Fibroblast of upper back skin (primary cell): ENCODE results near the gene MAVS.

Source experiments
- DNase-seq: peaks from one replicate; pipeline ENCODE4 v3.0.0-alpha.2; 2013

MAVS gene

DNA sequence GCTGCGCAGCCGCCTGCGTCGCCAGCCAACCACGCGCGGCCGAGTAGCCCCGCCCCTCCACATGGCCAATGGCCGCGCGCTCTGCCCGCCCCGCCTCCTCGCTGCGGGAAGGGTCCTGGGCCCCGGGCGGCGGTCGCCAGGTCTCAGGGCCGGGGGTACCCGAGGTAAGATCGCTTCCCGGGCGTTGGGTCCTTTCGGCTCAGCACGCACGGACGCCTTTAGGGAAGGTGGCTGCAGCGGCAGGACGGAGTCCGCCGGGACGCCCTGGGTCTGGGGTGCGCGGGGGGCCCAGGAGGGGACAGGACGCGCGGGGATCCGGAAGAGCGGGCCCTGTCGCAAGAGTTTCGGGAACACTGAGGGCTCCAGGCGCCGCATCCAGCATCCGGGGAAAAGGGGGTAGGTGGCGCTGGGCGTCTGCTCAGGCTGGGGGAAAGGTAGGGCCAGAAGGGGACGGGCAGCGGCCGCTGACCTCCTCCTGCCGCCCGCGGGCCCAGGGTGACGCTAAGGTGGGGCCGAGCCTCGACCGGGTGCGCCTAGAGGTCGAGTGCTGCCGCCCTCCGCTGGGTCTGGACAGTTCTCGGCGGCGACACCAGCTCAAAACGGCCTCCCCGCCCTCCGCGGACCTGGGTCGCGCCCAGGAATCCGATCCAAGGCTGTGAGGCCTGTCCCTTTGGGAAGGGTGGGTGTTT lies at the start of gene MAVS:
Gene MAVS (plus strand): TSS at position 95 of the 689 bp plus-strand sequence. CDS start 7,791 bp downstream, outside the sequence.
- DNase-seq, result peak; percentile 73

- DNase-seq, result no peak
These were observed 49.4 kb upstream of the MAVS start for GRCh38 chr20:3797226-3797545.

- DNase-seq, result no peak
These were observed 48.9 kb upstream of the MAVS start for GRCh38 chr20:3797592-3798372.

DNA sequence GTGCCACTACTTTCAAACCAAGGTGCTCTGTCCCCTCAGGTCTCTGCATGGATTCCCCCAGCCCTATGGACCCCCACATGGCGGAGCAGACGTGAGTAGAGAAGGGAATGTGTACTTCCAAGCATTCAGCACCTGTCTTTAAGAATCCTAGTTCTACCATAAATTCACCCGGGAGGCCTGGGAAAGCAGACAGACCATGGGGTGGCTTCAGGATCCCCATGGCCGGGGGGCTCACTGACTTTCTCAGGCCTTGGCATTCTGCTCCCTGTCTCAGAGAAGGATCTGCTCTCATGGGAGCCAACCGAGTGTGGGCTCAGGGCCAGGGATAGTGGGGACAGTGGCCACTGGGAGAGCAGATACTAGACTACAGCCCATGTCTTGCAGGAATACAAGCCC lies 48.3 kb upstream of the MAVS start:
- no peak for DNase-seq

GRCh38 chr20:3798908-3799248 lies 47.8 kb upstream of the MAVS start:
- DNase-seq, result no peak

DNA sequence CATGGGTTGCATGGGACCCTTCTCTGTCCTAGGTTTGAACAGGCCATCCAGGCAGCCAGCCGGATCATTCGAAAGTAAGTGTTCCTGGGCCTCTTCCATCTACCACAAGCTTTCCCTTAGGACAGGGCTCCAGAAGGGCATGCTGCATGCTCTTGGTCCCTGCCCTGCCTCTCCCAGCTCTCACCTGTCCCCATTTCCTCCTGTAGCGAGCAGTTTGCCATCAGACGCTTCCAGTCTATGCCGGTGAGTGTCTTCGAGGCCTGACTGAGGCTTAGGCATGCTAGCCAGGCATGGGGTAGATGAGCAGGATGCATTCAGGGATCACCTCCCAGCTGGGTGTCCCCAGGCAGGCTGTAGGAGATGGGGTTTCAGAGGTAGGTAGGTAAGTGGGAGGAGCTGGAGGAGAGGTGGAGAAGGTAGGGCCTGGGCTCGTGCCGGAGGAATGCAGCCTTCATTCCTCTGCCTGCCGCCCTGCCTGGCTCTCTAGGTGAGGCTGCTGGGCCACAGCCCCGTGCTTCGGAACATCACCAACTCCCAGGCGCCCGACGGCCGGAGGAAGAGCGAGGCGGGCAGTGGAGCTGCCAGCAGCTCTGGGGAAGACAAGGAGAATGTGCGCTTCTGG lies 46.3 kb upstream of the MAVS start:
- DNase-seq, result no peak

GRCh38 chr20:3800878-3801260 lies 45.8 kb upstream of the MAVS start:
- no peak for DNase-seq

DNA sequence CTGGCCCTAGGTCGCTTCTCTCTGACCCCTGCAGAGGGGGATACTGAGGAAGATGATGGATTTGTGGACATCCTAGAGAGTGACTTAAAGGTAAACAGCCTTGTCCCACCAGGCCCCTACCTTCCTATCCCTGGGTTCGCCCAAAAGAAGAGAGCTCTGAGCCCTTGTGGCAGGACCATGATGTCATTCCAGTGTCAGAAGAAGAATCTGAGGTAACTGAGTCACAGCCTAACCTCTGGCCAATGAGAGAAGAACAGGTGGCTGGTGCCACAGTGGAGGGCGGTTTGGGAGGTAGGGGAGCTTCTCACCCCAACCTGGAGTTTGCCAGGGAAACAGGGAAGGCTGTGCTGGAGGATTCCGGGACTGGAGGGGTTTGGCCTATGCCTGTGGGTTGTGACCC lies 45.3 kb upstream of the MAVS start:
- no peak for DNase-seq

- no peak for DNase-seq
These were observed 44.8 kb upstream of the MAVS start for GRCh38 chr20:3801846-3802245.

DNA sequence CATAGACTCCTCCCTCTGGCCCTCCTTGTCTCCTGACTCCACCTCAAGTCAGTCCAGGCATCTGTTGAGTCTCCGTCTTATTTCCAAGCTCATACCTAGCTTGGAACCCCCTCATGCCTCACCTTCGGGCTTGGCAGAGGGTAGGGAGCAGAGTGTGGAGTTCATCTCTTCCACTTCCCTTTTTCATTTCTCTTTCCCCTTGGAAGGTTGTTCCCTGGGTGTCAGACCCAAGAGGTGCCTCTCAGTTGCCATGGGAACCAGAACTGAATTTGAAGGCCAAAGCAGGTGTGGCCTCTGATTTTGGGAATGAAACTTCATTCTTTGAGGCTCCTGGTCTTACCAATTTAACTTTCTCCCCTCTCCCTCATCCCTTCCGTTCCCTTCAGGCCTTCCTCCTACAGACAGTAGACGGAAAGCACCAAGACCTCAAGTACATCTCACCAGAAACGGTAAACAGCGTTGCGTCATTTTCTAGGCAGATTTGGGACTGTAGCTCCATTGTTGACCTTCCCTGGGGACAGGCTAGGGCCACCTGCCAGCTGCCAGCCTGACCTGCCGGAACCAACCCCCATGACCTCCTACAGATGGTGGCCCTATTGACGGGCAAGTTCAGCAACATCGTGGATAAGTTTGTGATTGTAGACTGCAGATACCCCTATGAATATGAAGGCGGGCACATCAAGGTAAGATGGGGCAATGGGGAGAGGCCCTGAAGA lies 44.0 kb upstream of the MAVS start:
- DNase-seq, result no peak

- DNase-seq, result no peak
These were observed 43.3 kb upstream of the MAVS start for GRCh38 chr20:3803289-3803688.

DNA sequence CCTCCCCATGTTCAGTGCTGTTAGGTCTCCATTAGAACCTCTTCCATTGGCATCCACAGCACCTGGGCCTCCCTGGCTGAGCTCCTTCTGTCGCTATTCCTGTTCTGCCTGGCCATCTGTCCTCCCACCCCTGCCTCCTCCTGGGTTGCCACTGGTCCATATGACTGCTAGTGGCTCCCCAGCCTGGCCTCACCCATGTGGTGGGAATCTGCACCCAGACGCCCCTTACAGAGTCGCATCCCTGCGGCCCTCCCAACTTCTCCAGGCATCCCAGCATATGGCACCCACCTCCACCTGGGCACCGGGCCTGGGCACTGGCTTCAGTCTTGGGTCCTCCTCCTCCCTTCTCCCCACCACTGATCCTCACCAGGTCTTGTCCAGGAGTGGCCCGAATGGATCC lies 42.8 kb upstream of the MAVS start:
- DNase-seq, result no peak

GRCh38 chr20:3804254-3804751 lies 42.3 kb upstream of the MAVS start:
- DNase-seq, result no peak

- DNase-seq, result no peak
These were observed 41.9 kb upstream of the MAVS start for GRCh38 chr20:3804781-3805180.

GRCh38 chr20:3808544-3808943 lies 38.1 kb upstream of the MAVS start:
- no peak for DNase-seq

DNA sequence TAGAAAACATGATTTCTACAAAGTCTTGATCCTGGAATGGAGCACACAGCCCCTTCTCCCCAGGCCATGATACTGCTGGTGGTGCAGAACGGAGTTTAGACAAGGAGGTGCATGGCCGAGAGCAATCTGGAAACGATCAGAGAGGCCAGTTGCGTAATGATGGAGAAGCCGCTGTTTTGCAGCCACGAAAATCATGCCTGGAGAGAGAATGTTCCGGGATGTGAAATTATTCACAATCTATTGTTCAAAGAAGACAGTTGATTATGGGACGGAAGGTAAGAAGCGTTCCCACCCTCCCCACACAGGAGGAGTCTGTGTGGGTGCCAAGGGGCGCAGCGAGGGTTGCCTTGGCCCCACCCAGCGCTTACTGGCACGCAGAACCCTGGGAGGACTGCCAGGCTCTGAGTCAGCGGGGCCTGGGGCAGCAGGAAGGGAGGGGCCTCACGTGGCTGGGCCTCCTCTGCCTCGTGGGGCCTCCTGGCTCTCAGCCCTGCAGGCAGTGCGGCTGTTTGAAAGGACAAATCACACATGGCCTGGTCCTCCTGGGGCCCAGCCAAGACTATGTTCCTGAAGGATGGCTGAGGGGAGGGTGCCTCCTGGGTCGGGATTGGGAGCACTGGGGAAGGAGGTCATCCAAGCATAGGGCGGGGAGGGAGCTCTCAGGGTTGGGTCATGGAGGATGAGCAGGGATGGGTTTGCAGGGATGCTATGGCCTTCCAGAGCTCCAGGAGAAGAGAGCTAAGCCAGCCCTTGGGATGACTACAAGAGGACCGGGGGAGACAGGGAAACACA lies 35.0 kb upstream of the MAVS start:
- DNase-seq, result peak; percentile 99

DNA sequence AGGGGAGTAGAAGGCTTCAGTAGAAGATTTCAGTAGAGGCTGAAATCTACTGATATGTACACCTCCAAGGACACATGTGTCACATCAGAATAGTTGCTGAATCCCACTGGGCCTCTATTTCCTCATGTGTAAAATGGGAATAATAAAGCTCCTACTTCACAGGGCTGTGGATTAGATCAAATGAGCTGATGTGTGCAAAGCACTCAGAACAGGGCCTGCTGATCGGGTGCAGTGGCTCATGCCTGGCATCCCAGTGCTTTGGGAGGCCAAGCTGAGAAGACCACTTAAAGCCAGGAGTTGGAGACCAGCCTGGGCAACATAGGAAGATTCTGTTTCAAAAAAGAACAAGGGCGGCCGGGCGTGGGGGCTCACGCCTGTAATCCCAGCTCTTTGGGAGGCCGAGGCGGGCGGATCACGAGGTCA lies 34.4 kb upstream of the MAVS start:
- no peak for DNase-seq

GRCh38 chr20:3812975-3813847 lies 33.4 kb upstream of the MAVS start:
- DNase-seq, result no peak

- DNase-seq, result no peak
These were observed 32.6 kb upstream of the MAVS start for GRCh38 chr20:3813848-3814581.

- no peak for DNase-seq
These were observed 31.6 kb upstream of the MAVS start for GRCh38 chr20:3814928-3815495.
